Skin of body (tissue), 2 donors: Measurements from ENCODE around the gene ELK4. TPM values are rescaled to one million over a fixed set of nuclear protein-coding genes. Genes with fewer than 3 reads are reported as not detected.

Experiments
- DNase-seq: peaks from one replicate; lab custom pipeline; 2025; lab: John Stamatoyannopoulos, UW
- total RNA-seq: library from RNA; depleted of rRNA; stranded (reverse); fragments of >200 nt; gene quantifications from one replicate; pipeline ENCODE4 v1.2.3, GENCODE V29; 2014

The ELK4 gene
- 19.3 TPM for total RNA-seq

- peak; percentile 97 for DNase-seq
Measured at GRCh38 chr1:205631768-205632668, at the start of gene ELK4. Gene ELK4, minus strand, starts transcription at chr1:205632011. Its CDS starts 8,129 bp downstream, at chr1:205623882.

- no peak for DNase-seq
Measured at GRCh38 chr1:205681364-205681763, 49.6 kb upstream of the ELK4 start.

- DNase-seq: no peak
Measured at GRCh38 chr1:205680073-205680851, 48.5 kb upstream of the ELK4 start, which contains the start of gene SLC45A3. Gene SLC45A3, minus strand, starts transcription at chr1:205680509. Its CDS starts 15,853 bp downstream, at chr1:205664656.

GRCh38 chr1:205678286-205679111, 46.7 kb upstream of the ELK4 start:
- no peak for DNase-seq

GRCh38 chr1:205677167-205677566, 45.4 kb upstream of the ELK4 start:
- DNase-seq: no peak

GRCh38 chr1:205676597-205676996, 44.8 kb upstream of the ELK4 start:
- no peak for DNase-seq

GRCh38 chr1:205676002-205676401, 44.2 kb upstream of the ELK4 start:
- no peak for DNase-seq

- DNase-seq: no peak
Measured at GRCh38 chr1:205675247-205675646, 43.4 kb upstream of the ELK4 start.

- no peak for DNase-seq
Measured at GRCh38 chr1:205672970-205673369, 41.2 kb upstream of the ELK4 start.

GRCh38 chr1:205672395-205672889, 40.6 kb upstream of the ELK4 start:
- DNase-seq: no peak

- DNase-seq: no peak
Measured at GRCh38 chr1:205670611-205671430, 39.0 kb upstream of the ELK4 start.

GRCh38 chr1:205670150-205670446, 38.3 kb upstream of the ELK4 start:
- DNase-seq: no peak

GRCh38 chr1:205669341-205670149, 37.7 kb upstream of the ELK4 start:
- DNase-seq: no peak

GRCh38 chr1:205668951-205669340, 37.1 kb upstream of the ELK4 start:
- no peak for DNase-seq

- DNase-seq: no peak
Measured at GRCh38 chr1:205667909-205668643, 36.3 kb upstream of the ELK4 start.

GRCh38 chr1:205666372-205667166, 34.8 kb upstream of the ELK4 start:
- DNase-seq: no peak

- no peak for DNase-seq
Measured at GRCh38 chr1:205665201-205666045, 33.6 kb upstream of the ELK4 start.
